ENCODE results near the gene CFAP77.
"Not testable (repeated sequence)": the region's sequence is repeated elsewhere in the genome, so short reads cannot be mapped to it uniquely, and the experiment has no call there.

Gene CFAP77

GRCh38 chr9:132552041-132552440 is 142.0 kb downstream of the CFAP77 start:
- no peak for DNase-seq

GRCh38 chr9:132554755-132555154 is 144.7 kb downstream of the CFAP77 start:
- DNase-seq, result no peak

DNA sequence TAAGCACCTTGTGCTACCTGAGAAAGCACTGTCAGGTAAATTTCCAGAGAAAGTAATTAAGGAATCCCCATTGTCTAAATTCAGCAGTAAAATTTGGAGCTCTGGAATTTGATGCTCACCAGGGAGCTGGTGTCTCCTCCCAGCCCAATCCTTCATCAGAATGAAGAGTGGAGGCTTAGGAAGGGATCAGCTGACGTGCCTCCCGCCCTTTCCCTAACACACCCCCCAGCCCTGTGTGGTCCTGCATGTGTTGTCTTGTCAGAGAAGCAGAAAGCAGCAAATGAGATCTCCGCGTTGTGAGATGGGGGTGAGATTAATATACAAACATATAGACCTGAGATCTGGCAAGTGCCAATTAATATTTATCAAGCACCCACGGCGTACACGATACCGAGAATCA is 145.5 kb downstream of the CFAP77 start:
- DNase-seq, result no peak

- no peak for DNase-seq
Observed at GRCh38 chr9:132556235-132556634, 146.2 kb downstream of the CFAP77 start.

DNA sequence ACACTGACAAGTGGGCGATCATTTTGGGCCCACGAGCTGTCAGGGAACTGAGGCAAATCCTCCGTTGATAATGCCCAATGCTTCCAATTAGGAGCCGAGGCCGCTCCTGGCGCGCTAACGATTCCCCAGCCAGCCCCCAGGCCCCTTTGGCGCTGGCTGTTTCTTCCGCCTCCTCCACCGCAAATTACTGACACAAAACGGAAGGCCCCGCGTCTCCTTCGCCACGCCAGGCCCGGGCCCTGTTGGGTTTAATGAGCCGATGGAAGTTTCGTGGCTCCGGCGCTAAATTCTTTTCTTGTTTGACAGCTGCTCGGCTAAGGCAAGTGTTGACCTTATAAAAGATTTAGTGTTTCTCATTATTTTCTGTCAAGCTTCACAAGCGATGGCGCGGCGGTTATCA is 146.7 kb downstream of the CFAP77 start:
- no peak for DNase-seq

DNA sequence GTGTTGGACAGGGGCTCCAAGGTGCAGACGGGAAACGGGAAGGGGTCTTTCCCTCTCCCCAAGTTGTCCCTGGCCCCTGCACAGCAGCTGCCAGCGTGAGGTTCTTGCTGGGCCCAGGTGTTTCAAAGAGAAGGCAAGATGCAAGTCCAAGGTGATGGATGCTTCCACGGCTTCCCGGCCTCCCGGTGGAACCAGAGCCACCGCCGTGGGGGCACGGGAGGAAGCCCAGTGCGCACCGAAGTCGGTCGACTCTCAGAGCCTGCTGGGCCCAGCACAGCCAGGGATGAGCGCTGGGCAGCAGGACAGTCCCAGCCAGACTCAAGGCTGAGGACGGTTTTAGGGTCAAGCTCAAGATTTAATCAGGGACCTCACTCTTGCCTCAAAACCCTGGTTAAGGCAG is 147.1 kb downstream of the CFAP77 start:
- DNase-seq, result no peak

- no peak for DNase-seq
Observed at GRCh38 chr9:132559711-132560110, 149.7 kb downstream of the CFAP77 start.

DNA sequence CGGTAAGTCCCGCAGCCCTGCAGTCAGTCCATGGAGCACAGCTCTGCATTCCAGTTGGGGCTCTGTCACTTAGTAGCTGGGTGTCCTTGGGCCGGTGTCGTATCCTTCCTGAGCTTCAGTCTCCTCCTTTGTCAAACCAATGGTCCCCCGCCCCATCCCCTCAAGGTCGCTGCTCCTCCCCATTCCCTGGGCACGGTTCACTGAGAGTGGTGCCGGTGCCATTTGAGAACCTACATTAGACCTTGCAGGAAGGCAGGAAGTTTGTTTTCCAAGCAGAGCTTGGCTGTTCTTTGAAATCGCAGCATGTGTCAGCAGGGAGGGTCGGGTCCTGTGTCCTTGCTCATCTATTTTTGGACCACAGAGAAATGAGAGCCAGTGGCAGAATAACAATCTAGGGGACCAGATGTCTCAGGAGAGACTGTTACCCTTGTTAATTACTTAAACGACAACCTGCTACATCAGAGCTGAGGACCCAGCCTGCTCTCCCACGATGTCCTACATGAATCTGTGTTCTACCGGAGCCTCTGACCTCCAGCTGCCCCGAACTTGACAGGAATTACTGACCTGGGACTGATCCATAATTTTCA is 150.7 kb downstream of the CFAP77 start:
- DNase-seq, result no peak

GRCh38 chr9:132562306-132562573 is 152.2 kb downstream of the CFAP77 start:
- DNase-seq, result no peak

- no peak for DNase-seq
Observed at GRCh38 chr9:132564526-132564925, 154.5 kb downstream of the CFAP77 start.

DNA sequence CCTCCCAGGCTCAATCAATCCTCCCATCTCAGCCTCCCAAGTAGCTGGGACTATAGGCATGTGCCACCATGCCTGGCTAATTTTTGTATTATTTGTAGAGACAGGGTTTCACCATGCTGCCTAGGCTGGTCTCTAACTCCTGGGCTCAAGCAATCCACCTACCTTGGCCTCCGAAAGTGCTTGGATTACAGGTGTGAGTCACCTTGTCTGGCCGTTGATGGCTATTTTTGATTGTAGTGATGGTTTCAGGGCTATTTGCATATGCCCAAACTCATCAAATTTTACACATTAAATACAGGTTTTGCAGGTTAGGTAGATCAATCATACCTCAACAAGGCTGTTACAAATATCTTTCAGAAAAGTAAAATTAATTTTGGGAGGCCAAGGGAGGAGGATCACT is 158.8 kb downstream of the CFAP77 start:
- not testable (repeated sequence) for DNase-seq

DNA sequence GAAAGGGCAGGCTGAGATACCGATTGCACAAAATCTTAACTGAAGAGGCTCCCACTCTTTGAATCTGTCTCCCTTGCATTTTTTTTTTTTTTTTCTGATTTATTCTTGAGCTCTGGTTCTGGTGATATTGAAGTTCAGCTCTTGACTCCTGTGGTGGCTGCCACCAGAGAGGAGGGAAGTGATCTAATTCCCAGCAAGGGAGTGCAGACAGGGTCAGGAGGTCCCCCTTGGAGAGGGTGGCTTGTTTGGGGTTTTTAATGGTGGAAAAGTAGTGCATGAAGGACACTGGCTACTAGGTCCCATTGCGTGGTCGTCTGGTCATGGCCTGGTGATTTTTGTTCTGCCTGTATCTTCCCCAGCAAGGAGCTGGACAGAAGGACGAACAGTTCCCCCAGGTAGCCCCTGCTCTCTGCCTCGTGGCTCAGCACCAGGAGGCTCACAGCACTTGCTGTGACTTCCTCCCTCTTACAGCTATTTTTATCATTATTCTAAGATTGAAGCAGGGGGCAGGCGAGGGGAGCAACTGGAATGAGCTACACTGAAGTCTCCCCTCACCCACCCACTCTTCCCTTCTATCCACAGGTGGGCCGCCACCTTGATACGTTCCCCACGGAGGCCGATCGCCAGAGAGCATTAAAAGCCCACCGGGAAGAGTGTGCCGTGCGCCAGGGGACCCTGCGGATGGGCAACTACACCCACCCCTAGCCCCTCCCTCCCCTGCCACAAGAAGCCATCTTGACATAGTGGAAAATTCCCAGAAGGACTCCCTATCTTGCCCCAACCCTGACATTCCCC is 162.0 kb downstream of the CFAP77 start:
- DNase-seq, result no peak

- no peak for DNase-seq
Observed at GRCh38 chr9:132572921-132573320, 162.9 kb downstream of the CFAP77 start.

DNA sequence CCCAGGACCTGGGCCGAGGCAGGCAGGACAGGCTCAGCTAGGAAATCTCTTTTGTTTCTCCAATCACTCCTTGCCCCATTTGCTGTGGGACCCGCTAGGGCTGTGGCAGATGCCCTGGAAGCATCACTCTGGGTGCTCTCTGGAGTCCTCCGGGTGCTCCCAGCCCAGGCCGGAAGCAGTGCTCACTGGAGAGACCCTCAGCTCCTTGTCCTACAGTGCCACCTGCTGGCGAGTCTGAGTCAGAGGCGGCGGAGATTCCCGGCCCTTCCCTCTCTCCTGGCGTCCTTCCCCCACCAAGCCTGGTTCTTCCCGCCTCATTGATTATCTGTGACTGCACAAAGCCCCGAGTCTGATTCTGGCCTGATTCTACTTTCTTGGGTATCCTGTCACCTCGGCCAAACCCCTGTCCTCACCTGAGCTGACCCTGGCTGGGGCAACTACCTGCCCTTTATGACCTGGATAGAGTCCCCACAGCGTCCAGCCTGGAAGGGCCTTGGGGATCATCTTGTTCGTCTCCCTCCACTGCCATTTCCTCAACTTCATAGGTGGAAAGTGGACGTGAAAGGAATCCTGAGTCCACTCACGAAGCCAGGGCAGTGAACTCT is 165.1 kb downstream of the CFAP77 start:
- peak; percentile 21 to 53 for DNase-seq

DNA sequence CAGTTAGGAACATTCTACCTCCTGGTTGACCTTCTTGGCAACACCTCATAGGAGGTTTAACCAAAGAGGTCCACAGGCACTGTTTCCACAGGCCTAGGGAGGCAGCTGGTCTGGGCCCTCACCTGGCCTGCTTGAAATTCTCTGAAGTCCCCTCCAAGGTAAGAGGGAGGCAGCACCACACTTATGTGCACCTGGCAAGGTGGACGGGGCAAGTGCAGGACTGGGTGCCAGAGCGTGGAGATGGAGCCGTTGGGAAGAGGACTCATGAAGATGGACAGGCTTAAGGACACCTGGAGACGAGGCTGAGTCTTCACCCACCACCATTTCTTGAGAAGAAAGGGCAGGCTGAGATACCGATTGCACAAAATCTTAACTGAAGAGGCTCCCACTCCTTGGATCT is 165.8 kb downstream of the CFAP77 start:
- no peak for DNase-seq

- no peak for DNase-seq
Observed at GRCh38 chr9:132577119-132577518, 167.1 kb downstream of the CFAP77 start.

DNA sequence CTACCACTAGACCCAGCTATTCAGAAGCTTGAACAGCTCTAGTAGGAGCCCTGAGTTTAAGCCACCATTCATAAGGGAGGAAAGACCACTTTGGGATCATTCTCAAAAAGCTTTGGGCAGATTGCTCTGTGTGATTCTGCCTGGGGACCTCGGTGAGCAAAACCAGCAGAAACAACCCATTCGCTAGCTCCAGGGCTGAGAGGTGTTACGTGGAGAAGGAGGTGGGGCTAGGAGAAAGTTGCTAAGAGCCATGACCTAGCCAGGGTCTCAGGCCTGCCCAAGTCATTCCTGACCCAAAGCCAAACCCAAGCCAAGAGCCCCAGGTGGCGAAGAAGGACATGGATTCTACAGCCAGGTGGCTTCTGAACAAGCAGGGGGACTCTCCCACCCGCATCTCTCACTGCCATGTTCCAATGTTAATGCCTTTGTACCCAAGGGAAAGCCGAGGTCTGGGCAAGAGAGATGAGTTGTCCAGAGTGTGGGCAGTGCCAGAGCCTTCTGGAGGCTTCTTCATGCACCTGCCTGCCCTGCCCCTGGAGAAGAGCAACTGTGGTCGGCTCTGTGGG is 168.4 kb downstream of the CFAP77 start:
- no peak for DNase-seq

DNA sequence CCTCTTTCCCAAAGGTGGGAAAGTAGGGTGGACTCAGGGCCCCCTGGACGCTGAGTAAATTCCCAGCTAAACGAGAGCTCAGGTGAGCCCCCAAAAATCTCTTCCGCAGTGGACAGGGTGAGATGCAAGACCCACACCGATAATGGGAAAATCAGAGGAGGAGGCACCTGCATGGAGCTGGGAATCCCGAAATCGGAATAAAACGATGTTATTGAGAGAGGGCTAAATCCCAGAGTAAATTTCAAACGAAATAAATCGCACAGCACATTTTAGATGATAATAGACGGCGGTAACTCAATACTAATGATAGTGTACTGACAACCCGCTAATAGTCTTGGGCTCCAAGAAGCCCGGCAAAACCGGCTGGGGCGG is 169.4 kb downstream of the CFAP77 start:
- no peak for DNase-seq

GRCh38 chr9:132582276-132582785 is 172.3 kb downstream of the CFAP77 start, which contains the start of gene BARHL1:
Gene BARHL1 (plus strand): TSS chr9:132582606. CDS start chr9:132582798, 192 bp downstream.
- no peak for DNase-seq

DNA sequence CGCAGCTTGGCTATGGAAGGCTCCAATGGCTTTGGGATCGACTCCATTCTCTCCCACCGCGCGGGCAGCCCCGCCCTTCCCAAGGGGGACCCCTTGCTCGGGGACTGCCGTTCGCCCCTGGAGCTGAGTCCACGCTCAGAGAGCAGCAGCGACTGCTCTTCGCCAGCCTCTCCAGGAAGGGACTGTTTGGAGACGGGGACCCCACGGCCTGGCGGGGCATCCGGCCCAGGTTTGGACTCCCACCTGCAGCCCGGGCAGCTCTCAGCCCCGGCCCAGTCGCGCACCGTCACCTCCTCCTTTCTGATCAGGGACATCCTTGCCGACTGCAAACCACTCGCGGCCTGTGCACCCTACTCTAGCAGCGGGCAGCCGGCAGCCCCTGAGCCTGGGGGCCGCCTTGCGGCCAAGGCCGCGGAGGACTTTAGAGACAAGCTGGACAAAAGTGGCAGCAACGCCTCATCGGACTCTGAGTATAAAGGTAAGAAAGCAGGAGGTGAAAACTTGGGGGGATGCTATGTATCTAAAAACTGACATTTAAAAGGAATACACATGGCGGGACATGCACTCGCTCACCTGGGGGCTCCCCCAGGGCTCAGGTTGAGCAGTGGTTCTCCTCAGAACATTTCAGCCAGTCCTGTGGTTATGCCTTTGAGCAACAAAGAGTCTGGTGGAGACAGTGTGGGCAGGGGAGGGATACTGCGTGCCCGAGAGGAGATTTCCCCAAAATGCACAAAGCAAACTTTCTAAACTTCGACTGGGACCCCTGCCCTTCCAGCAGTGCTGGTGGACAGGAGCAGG is 173.0 kb downstream of the CFAP77 start:
- no peak for DNase-seq

DNA sequence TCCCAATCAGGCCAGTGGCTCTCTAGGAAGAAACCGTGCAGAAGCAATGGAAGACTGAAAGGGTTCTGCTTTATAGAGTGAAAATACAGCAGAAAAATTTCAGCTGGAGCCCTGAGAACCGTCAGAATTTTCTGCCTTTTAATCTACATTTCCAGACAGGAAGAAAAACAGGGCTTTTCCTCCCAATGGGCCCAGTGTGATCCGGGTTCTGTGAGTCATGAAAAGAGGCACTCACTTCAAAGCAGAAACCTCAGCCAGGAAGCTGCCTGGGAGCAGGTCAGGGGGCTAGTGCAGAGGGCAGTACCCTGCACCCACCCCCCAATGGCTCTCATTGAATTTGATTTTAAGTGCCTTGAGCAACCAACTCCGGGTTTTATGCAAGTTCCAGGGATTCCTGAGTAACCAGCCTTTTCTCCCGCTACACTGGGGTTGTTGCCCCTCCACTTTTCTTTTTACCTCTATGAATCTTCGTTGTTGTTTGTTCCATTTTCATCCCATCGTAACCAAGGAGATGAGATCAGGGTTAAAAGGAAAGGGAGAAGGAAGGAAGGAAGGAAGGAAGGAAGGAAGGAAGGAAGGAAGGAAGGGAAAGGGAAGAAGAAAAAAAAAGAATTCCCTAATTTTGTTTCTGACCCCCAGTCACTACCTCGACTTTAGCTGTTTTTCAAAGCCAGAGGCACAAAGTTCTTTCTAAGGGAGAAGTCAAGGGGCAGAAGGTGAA is 173.7 kb downstream of the CFAP77 start:
- DNase-seq, result no peak

Measured in inflammatory macrophage treated with lipopolysaccharide for 1 hour (primary cell).